RWPE2 (cell line): Measurements from ENCODE around the gene IFRD1.

Experiments used
- ATAC-seq: fragments of 200-7000 bp; cut with Tn5 transposase; 3 replicates; pipeline ENCODE4 v1.9.1; 2021; ENCODE audit warnings: low read depth
- DNase-seq: peaks from one replicate; pipeline ENCODE4 v3.0.0-alpha.2; 2020; ENCODE audit warnings: low spot score
- H3K27ac ChIP-seq: fragments of 450-650 bp; 2 replicates; pipeline ENCODE4 v1.5.1; 2017; ENCODE audit warnings: mild to moderate bottlenecking; ENCODE audit not compliant: poor library complexity, severe bottlenecking
- H3K27me3 ChIP-seq: fragments of 250-450 bp; sonication (Bioruptor Pico); 2 replicates; pipeline ENCODE4 v1.5.1; 2021; ENCODE audit warnings: mild to moderate bottlenecking, moderate library complexity; ENCODE audit not compliant: insufficient read depth, poor library complexity, severe bottlenecking
- H3K36me3 ChIP-seq: fragments of 250-450 bp; sonication (Bioruptor Pico); 2 replicates; pipeline ENCODE4 v1.5.1; 2020; ENCODE audit warnings: low read depth, mild to moderate bottlenecking, moderate library complexity
- H3K4me1 ChIP-seq: fragments of 250-450 bp; sonication (Bioruptor Pico); 2 replicates; pipeline ENCODE4 v1.5.1; 2021; ENCODE audit warnings: mild to moderate bottlenecking, moderate library complexity; ENCODE audit not compliant: insufficient read depth, poor library complexity, severe bottlenecking
- H3K4me3 ChIP-seq: fragments of 250-450 bp; sonication (Bioruptor Pico); 2 replicates; pipeline ENCODE4 v1.5.1; 2021; ENCODE audit warnings: mild to moderate bottlenecking, moderate library complexity; ENCODE audit not compliant: severe bottlenecking
- H3K9me3 ChIP-seq: fragments of 250-450 bp; sonication (Bioruptor Pico); 2 replicates; pipeline ENCODE4 v1.5.1; 2021; ENCODE audit warnings: mild to moderate bottlenecking, moderate library complexity; ENCODE audit not compliant: severe bottlenecking
- CTCF ChIP-seq: fragments of 450-650 bp; IDR thresholded peaks from one replicate; pipeline ENCODE4 v1.5.1; 2017; ENCODE audit warnings: mild to moderate bottlenecking, moderate library complexity; ENCODE audit not compliant: poor library complexity, severe bottlenecking

Gene IFRD1

GRCh38 chr7:112437072-112437471 lies 13.2 kb upstream of the IFRD1 start:
- ATAC-seq, result peak; percentile 84
- DNase-seq, result no peak
- TF ChIP-seq CTCF, result no peak
- no peak overlapping the region for H3K27ac ChIP-seq
- H3K4me3 ChIP-seq, result no peak overlapping the region
- no peaks in the 10 kb centered on the region for H3K27me3 ChIP-seq
- no peaks in the 10 kb centered on the region for H3K9me3 ChIP-seq
- H3K36me3 ChIP-seq, result no peaks in the 10 kb centered on the region
- H3K4me1 ChIP-seq, result peaks cover 20% of the 10 kb centered on the region

DNA sequence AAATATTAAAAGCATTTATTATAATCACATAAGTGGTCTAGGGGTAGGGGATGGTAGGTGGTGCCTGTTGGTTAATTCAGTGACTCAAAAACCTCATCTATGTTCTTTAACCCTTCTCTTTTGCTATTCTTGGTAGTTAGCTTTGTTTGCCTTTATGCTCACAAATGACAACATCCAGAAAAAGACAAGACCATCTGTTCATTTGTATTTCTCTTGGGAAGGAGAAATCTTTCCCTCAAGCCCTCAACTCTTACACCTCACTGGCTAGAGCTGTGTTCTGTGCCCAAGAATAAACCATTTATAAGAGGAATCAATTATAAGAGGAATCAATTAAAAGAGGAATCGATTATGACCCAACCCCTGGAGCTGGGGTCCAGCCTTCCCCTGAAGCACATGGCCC lies 10.8 kb upstream of the IFRD1 start:
- DNase-seq, result no peak
- TF ChIP-seq CTCF, result no peak

GRCh38 chr7:112442210-112442609 lies 8.1 kb upstream of the IFRD1 start:
- no peaks in the 10 kb centered on the region for H3K9me3 ChIP-seq
- TF ChIP-seq CTCF, result no peak
- ATAC-seq (no peak), DNase-seq (no peak)
- H3K4me1 ChIP-seq, result peaks cover 2% of the 10 kb centered on the region
- no peak overlapping the region for H3K4me3 ChIP-seq
- H3K27me3 ChIP-seq, result no peaks in the 10 kb centered on the region
- no peak overlapping the region for H3K27ac ChIP-seq
- no peaks in the 10 kb centered on the region for H3K36me3 ChIP-seq

More for the DNA sequence above, 10.8 kb upstream of the IFRD1 start:
- Histone ChIP-seq H3K27ac (no peak overlapping the region), H3K9me3 (no peaks in the 10 kb centered on the region), H3K4me3 (no peak overlapping the region), H3K36me3 (no peaks in the 10 kb centered on the region), H3K4me1 (peaks cover 20% of the 10 kb centered on the region), H3K27me3 (no peaks in the 10 kb centered on the region)
- no peak for ATAC-seq

GRCh38 chr7:112444505-112444904 lies 5.8 kb upstream of the IFRD1 start:
- Histone ChIP-seq H3K9me3 (no peaks in the 10 kb centered on the region), H3K27ac (no peak overlapping the region), H3K27me3 (no peaks in the 10 kb centered on the region), H3K36me3 (no peaks in the 10 kb centered on the region), H3K4me3 (no peak overlapping the region), H3K4me1 (peaks cover 8% of the 10 kb centered on the region)
- TF ChIP-seq CTCF, result no peak
- ATAC-seq (no peak), DNase-seq (no peak)

GRCh38 chr7:112446431-112446830 lies 3.8 kb upstream of the IFRD1 start:
- no peak for ATAC-seq
- Histone ChIP-seq H3K9me3 (no peaks in the 10 kb centered on the region), H3K27ac (no peak overlapping the region), H3K4me1 (peaks cover 9% of the 10 kb centered on the region), H3K36me3 (no peaks in the 10 kb centered on the region), H3K27me3 (no peaks in the 10 kb centered on the region), H3K4me3 (no peak overlapping the region)
- no peak for DNase-seq
- TF ChIP-seq CTCF, result no peak
